OCI-LY7 (cell line): Measurements from ENCODE around the gene HTR3B. TPM values are rescaled to one million over a fixed set of nuclear protein-coding genes. Genes with fewer than 3 reads are reported as not detected.

Source experiments
- BruUV-seq: library from RNA; stranded (reverse); fragments of 400-500 nt; replicated peaks from 2 replicates; lab custom pipeline; 2021; lab: Mats Ljungman, UMichigan
- CTCF ChIA-PET: fragments of 300-600 bp; sonication (Branson Sonifier 250); formaldehyde crosslinking; loops from one replicate; lab custom pipeline; 2022; ENCODE audit warnings: antibody characterized with exemption; ENCODE audit not compliant: unreplicated experiment; lab: Charles Lee
- POLR2A ChIA-PET: fragments of 300-600 bp; sonication (Branson Sonifier 250); formaldehyde crosslinking; loops from one replicate; lab custom pipeline; 2022; ENCODE audit warnings: antibody characterized with exemption; lab: Charles Lee
- DNase-seq: peaks from one replicate; pipeline ENCODE4 v3.0.0-alpha.2; 2015; ENCODE audit warnings: low spot score
- H2AFZ ChIP-seq: fragments of 200-600 bp; sonication (generic), shearing (Covaris generic); 2 replicates; pipeline ENCODE4 v1.6.1; 2014; ENCODE audit warnings: mild to moderate bottlenecking, antibody characterized with exemption, low read length, moderate library complexity
- H3K27ac ChIP-seq: fragments of 200-600 bp; sonication (generic); 2 replicates; pipeline ENCODE4 v1.5.1; 2014; ENCODE audit warnings: mixed run types, low read depth, mild to moderate bottlenecking, moderate library complexity, low read length, inconsistent platforms; ENCODE audit not compliant: poor library complexity, severe bottlenecking
- H3K36me3 ChIP-seq: fragments of 200-600 bp; sonication (generic); 2 replicates; pipeline ENCODE4 v1.6.1; 2014; ENCODE audit warnings: mild to moderate bottlenecking, antibody characterized with exemption, low read length, moderate library complexity, mixed read lengths; ENCODE audit not compliant: insufficient read depth
- H3K4me1 ChIP-seq: fragments of 200-600 bp; sonication (generic); 2 replicates; pipeline ENCODE4 v1.5.1; 2014; ENCODE audit warnings: mild to moderate bottlenecking, low read length; ENCODE audit not compliant: insufficient read depth, poor library complexity, severe bottlenecking
- H3K4me2 ChIP-seq: fragments of 200-600 bp; sonication (generic); 2 replicates; pipeline ENCODE4 v1.6.1; 2014; ENCODE audit warnings: mild to moderate bottlenecking, low read length
- H3K4me3 ChIP-seq: fragments of 200-600 bp; sonication (generic); 2 replicates; pipeline ENCODE4 v1.5.1; 2014; ENCODE audit warnings: mild to moderate bottlenecking, low read depth, low read length; ENCODE audit not compliant: poor library complexity, severe bottlenecking
- H3K79me2 ChIP-seq: fragments of 200-600 bp; sonication (generic); 2 replicates; pipeline ENCODE4 v1.6.1; 2016; ENCODE audit warnings: low read depth, mild to moderate bottlenecking, low read length, moderate library complexity, mixed read lengths; ENCODE audit not compliant: insufficient read depth
- H3K9me2 ChIP-seq: fragments of 200-600 bp; sonication (generic); 2 replicates; pipeline ENCODE4 v1.6.1; 2016; ENCODE audit warnings: mild to moderate bottlenecking, low read length, mixed read lengths; ENCODE audit not compliant: insufficient read depth
- H3K9me3 ChIP-seq: fragments of 200-600 bp; sonication (generic); 2 replicates; pipeline ENCODE4 v1.6.1; 2014; ENCODE audit warnings: mild to moderate bottlenecking, mixed run types, low read length, mixed read lengths
- H4K20me1 ChIP-seq: fragments of 200-600 bp; sonication (generic); 2 replicates; pipeline ENCODE4 v1.6.1; 2014; ENCODE audit warnings: mild to moderate bottlenecking, antibody characterized with exemption, low read length, moderate library complexity, mixed read lengths; ENCODE audit not compliant: insufficient read depth
- CTCF ChIP-seq: fragments of 200-600 bp; sonication (generic); conservative IDR thresholded peaks from 2 replicates; pipeline ENCODE4 v1.5.1; 2014; ENCODE audit warnings: mild to moderate bottlenecking, antibody characterized with exemption, low read length, moderate library complexity, mixed read lengths
- EZH2phosphoT487 ChIP-seq: fragments of 200-600 bp; sonication (generic); IDR thresholded peaks from 2 replicates; pipeline ENCODE4 v1.6.1; 2018; ENCODE audit warnings: low read depth, borderline replicate concordance, mild to moderate bottlenecking, mixed run types, antibody characterized with exemption, low read length, moderate library complexity, mixed read lengths
- intact Hi-C: fragments of 100-400 bp; cut with micrococcal nuclease; formaldehyde crosslinking; loops from one replicate; pipeline ENCODE4 v1.10.0; 2022; ENCODE audit not compliant: unreplicated experiment
- total RNA-seq, 2 experiments: library from RNA; depleted of rRNA in 1 of 2; stranded (reverse); fragments of >200 nt in 1 of 2; shearing (Covaris generic) in 1 of 2; gene quantifications; 2 replicates each; pipeline ENCODE4 v1.2.3, GENCODE V29; 2014 to 2022

The HTR3B gene
- total RNA-seq, 2 experiments from 2014 or later: not detected

- Histone ChIP-seq H3K36me3 (no peaks in the 10 kb centered on the region), H3K4me1 (no peaks in the 10 kb centered on the region), H3K4me3 (no peak overlapping the region), H3K9me3 (no peaks in the 10 kb centered on the region), H2AFZ (no peak overlapping the region), H3K9me2 (no peaks in the 10 kb centered on the region), H3K27ac (no peak overlapping the region), H3K79me2 (no peaks in the 10 kb centered on the region), H4K20me1 (no peaks in the 10 kb centered on the region), H3K4me2 (no peak overlapping the region)
- CTCF ChIA-PET: no interaction called here
- BruUV-seq: no TSS peak
- POLR2A ChIA-PET: no interaction called here
- no peak for DNase-seq
- TF ChIP-seq CTCF (no peak), EZH2phosphoT487 (no peak)
- intact Hi-C loops: no loop called here
Observed at GRCh38 chr11:113956986-113957385, 52.4 kb downstream of the HTR3B start.

GRCh38 chr11:113960702-113961330 lies 56.2 kb downstream of the HTR3B start:
- no peaks in the 10 kb centered on the region for H3K36me3 ChIP-seq
- TF ChIP-seq CTCF (no peak), EZH2phosphoT487 (no peak)
- no peak overlapping the region for H3K4me3 ChIP-seq
- H3K9me3 ChIP-seq: no peaks in the 10 kb centered on the region
- no peaks in the 10 kb centered on the region for H3K4me1 ChIP-seq
- no peak overlapping the region for H3K27ac ChIP-seq
- POLR2A ChIA-PET: interaction anchor here (0.6 kb wide), 2 partner anchors 109 to 153 kb away, joined by 3 to 6 read pairs; no protein-coding TSS in a partner anchor
- H2AFZ ChIP-seq: no peak overlapping the region
- H3K4me2 ChIP-seq: no peak overlapping the region
- no TSS peak for BruUV-seq
- no peaks in the 10 kb centered on the region for H3K9me2 ChIP-seq
- no peaks in the 10 kb centered on the region for H4K20me1 ChIP-seq
- intact Hi-C loops: no loop called here
- DNase-seq: no peak
- CTCF ChIA-PET: no interaction called here
- no peaks in the 10 kb centered on the region for H3K79me2 ChIP-seq

GRCh38 chr11:113967361-113967760 lies 62.8 kb downstream of the HTR3B start:
- Histone ChIP-seq H3K4me2 (no peak overlapping the region), H2AFZ (no peak overlapping the region), H3K27ac (no peak overlapping the region), H3K9me3 (no peaks in the 10 kb centered on the region), H3K79me2 (no peaks in the 10 kb centered on the region), H3K36me3 (no peaks in the 10 kb centered on the region), H3K4me3 (no peak overlapping the region), H3K4me1 (no peaks in the 10 kb centered on the region), H4K20me1 (no peaks in the 10 kb centered on the region), H3K9me2 (no peaks in the 10 kb centered on the region)
- TF ChIP-seq CTCF: no peak
- TF ChIP-seq EZH2phosphoT487: no peak
- no peak for DNase-seq
- POLR2A ChIA-PET: interaction anchor here (0.6 to 1.7 kb wide), 4 partner anchors 9 to 1280 kb away, joined by 3 to 6 read pairs (median 4); no protein-coding TSS in a partner anchor
- intact Hi-C loops: no loop called here
- CTCF ChIA-PET: no interaction called here
- BruUV-seq: no TSS peak
